Neural cell (in vitro differentiated cells): Measurements from ENCODE around the gene DYNLRB1.

Source experiments
- CTCF ChIP-seq: fragments of 450-650 bp; IDR thresholded peaks from 2 replicates; pipeline ENCODE4 v1.5.1; 2014; ENCODE audit warnings: antibody characterized with exemption, mild to moderate bottlenecking, moderate library complexity; ENCODE audit not compliant: poor library complexity, severe bottlenecking
- EP300 ChIP-seq: fragments of 450-650 bp; conservative IDR thresholded peaks from 2 replicates; pipeline ENCODE4 v1.6.1; 2014; ENCODE audit warnings: antibody characterized with exemption, mild to moderate bottlenecking, moderate library complexity; ENCODE audit not compliant: poor library complexity, severe bottlenecking
- EZH2 ChIP-seq: fragments of 200-600, 300-800 bp; shearing (Covaris generic), sonication (generic); IDR thresholded peaks from 2 replicates; pipeline ENCODE4 v1.6.1; 2014; ENCODE audit warnings: antibody characterized with exemption, low read length, borderline replicate concordance, mild to moderate bottlenecking; ENCODE audit not compliant: insufficient read depth, poor library complexity, severe bottlenecking
- MXI1 ChIP-seq: fragments of 450-650 bp; conservative IDR thresholded peaks from 2 replicates; pipeline ENCODE4 v1.6.1; 2014; ENCODE audit warnings: antibody characterized with exemption, mild to moderate bottlenecking; ENCODE audit not compliant: poor library complexity, severe bottlenecking
- POLR2AphosphoS5 ChIP-seq: IDR thresholded peaks from 2 replicates; pipeline ENCODE4 v1.6.1; 2012
- RAD21 ChIP-seq: fragments of 450-650 bp; conservative IDR thresholded peaks from 2 replicates; pipeline ENCODE4 v1.6.1; 2014; ENCODE audit warnings: antibody characterized with exemption, mild to moderate bottlenecking, moderate library complexity
- REST ChIP-seq: IDR thresholded peaks from 2 replicates; pipeline ENCODE4 v1.6.1; 2012; ENCODE audit warnings: borderline replicate concordance
- SMC3 ChIP-seq: fragments of 450-650 bp; conservative IDR thresholded peaks from 2 replicates; pipeline ENCODE4 v1.6.1; 2014; ENCODE audit warnings: antibody characterized with exemption, mild to moderate bottlenecking, moderate library complexity; ENCODE audit not compliant: poor library complexity

- TF ChIP-seq EP300 (no peak), POLR2AphosphoS5 (no peak), CTCF (no peak), EZH2 (no peak), REST (no peak), MXI1 (no peak), RAD21 (no peak), SMC3 (no peak)
Observed at GRCh38 chr20:34579191-34579978, 63.2 kb downstream of the DYNLRB1 start.
